IMR-90 (cell line): ENCODE results near the gene PDGFRA. TPM values are rescaled to one million over a fixed set of nuclear protein-coding genes. Genes with fewer than 3 reads are reported as not detected.

ENCODE experiments used
- NFE2L2 ChIP-seq: fragments of 150-350 bp; IDR thresholded peaks from 2 replicates; pipeline ENCODE4 v1.6.1; 2016; ENCODE audit warnings: low read depth, mild to moderate bottlenecking, low read length
- RCOR1 ChIP-seq: IDR thresholded peaks from 2 replicates; pipeline ENCODE4 v1.6.1; 2012; ENCODE audit warnings: mild to moderate bottlenecking, low read length, improper control_type of control experiment; ENCODE audit not compliant: insufficient replicate concordance
- SMC3 ChIP-seq: fragments of 150-350 bp; IDR thresholded peaks from 2 replicates; pipeline ENCODE4 v1.6.1; 2016; ENCODE audit warnings: low read depth, mild to moderate bottlenecking, antibody characterized with exemption, low read length, moderate library complexity
- polyA plus RNA-seq, 3 experiments: library from polyadenylated mRNA; depleted of rRNA; stranded (reverse); fragments of >200 nt; gene quantifications; 2 replicates each; pipeline ENCODE4 v1.2.3, GENCODE V29; 2012; ENCODE audit warnings: low replicate concordance in 1 of 3
- total RNA-seq: library from RNA; depleted of rRNA; stranded (reverse); fragments of >200 nt; gene quantifications from 2 replicates; pipeline ENCODE4 v1.2.3, GENCODE V29; 2012
- TF ChIP-seq, protein P1 (sequence below): conservative IDR thresholded peaks from 2 replicates; pipeline ENCODE4 v1.5.1; 2012; ENCODE audit warnings: mild to moderate bottlenecking, low read depth, low read length, improper control_type of control experiment

The PDGFRA gene
- total and polyA plus RNA-seq, 2 of the 4 experiments (the other 2 are of a cell fraction): 60.8 to 168 TPM

DNA sequence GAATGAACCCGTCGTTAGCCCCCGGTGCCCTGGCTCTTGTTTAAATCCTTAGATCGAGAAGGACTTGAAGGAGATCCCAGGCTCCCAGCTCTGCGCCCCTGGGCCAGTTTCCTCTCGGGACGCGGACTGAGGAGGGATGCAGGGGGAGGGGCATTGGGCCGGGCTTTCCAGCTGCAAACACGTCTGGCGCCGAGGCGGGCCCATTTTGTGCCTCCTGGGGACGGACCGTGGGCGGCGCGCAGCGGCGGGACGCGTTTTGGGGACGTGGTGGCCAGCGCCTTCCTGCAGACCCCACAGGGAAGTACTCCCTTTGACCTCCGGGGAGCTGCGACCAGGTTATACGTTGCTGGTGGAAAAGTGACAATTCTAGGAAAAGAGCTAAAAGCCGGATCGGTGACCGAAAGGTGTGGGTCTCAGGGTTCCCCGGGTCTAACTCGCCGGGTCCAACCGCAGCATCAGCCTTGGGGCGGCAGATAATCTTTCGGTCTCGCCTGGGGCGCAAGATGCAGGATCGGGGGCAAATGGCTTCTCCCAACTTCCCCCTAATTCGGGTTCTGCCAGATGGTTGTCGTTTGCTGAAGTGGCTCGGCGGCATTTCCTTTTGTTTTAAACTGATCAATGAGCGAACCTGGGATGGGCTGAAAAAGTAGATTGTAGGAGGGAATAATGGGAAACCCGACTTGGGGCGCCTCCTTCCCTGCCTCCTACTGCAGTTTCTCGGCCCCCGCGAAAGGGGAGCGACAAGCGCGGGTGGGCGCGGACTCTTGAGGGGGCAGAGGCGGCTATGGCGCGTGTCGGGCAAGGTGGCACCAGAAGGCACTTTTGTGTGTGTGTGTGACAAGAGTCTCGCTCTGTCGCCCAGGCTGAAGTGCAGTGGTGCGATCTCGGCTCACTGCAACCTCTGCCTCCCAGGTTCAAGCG is 2.9 kb downstream of the PDGFRA start (continued):
- TF ChIP-seq, protein P1, sequence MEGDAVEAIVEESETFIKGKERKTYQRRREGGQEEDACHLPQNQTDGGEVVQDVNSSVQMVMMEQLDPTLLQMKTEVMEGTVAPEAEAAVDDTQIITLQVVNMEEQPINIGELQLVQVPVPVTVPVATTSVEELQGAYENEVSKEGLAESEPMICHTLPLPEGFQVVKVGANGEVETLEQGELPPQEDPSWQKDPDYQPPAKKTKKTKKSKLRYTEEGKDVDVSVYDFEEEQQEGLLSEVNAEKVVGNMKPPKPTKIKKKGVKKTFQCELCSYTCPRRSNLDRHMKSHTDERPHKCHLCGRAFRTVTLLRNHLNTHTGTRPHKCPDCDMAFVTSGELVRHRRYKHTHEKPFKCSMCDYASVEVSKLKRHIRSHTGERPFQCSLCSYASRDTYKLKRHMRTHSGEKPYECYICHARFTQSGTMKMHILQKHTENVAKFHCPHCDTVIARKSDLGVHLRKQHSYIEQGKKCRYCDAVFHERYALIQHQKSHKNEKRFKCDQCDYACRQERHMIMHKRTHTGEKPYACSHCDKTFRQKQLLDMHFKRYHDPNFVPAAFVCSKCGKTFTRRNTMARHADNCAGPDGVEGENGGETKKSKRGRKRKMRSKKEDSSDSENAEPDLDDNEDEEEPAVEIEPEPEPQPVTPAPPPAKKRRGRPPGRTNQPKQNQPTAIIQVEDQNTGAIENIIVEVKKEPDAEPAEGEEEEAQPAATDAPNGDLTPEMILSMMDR: no peak; the same call in 1 of the 2 replicates
- no peak for TF ChIP-seq SMC3
- no peak for TF ChIP-seq RCOR1
- no peak for TF ChIP-seq NFE2L2
